EH (cell line): ENCODE results near the gene ENGASE.
"Not testable (repeated sequence)": the region's sequence is repeated elsewhere in the genome, so short reads cannot be mapped to it uniquely, and the experiment has no call there.

Source experiments
- DNase-seq: peaks from one replicate; pipeline ENCODE4 v3.0.0-alpha.2; 2015; ENCODE audit warnings: low read depth

ENGASE gene

DNA sequence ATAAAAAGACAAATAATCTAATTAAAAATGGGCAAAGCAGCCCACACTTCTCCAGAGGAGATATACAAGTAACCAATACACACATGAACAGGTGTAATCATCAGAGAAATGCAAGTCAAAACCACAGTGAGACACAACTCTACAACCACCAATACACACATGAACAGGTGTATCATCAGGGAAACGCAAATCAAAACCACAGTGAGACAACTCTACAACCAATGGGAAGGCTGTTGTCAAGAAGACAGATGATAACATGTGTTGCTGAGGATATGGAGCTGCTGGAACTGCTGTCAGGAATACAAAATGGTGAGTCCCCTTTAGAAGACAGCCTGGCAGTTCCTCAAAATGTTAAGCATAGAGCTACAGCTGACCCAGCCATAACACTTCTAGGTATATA lies 22.5 kb upstream of the ENGASE start:
- no peak for DNase-seq

DNA sequence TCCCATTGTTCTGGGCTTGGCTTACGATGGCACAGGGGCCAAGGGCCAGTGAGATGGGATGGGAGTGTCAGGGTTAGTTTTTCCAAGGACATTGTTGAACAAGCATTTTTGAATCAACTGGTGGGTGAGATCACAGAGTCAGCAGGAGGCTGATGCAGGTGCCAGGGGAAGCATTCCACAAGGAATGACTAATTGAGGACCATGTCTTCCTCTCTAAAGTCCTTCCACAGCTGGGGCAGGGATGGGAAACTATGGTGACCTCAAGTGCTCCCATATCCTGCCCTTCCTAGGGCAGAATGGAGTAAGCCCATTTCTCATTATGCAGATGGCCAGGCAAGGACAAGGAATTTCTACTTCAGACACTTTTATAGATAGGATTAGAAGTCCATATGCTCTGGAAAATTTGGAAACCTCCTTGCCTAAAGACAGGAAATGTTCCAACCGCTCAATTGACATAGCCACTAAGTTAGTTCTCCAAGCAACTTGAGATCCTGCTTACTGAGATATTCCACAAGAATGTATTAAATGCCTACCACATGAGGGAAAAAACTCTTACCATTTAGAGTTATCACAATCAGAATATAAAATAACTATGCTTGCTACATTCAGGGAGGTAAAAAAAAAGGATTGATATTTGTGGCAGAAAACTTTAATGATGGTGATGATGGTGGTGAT lies 21.2 kb upstream of the ENGASE start:
- peak; percentile 56 for DNase-seq

- DNase-seq: no peak
Measured at GRCh38 chr17:79054200-79054960, 20.2 kb upstream of the ENGASE start.

- no peak for DNase-seq
Measured at GRCh38 chr17:79055197-79055596, 19.4 kb upstream of the ENGASE start.

- DNase-seq: no peak
Measured at GRCh38 chr17:79057737-79058385, 16.8 kb upstream of the ENGASE start.

- no peak for DNase-seq
Measured at GRCh38 chr17:79062691-79063090, 11.9 kb upstream of the ENGASE start.

GRCh38 chr17:79064026-79064425 lies 10.6 kb upstream of the ENGASE start:
- DNase-seq: no peak

- DNase-seq: peak; percentile 43
Measured at GRCh38 chr17:79065105-79065670, 9.4 kb upstream of the ENGASE start.

DNA sequence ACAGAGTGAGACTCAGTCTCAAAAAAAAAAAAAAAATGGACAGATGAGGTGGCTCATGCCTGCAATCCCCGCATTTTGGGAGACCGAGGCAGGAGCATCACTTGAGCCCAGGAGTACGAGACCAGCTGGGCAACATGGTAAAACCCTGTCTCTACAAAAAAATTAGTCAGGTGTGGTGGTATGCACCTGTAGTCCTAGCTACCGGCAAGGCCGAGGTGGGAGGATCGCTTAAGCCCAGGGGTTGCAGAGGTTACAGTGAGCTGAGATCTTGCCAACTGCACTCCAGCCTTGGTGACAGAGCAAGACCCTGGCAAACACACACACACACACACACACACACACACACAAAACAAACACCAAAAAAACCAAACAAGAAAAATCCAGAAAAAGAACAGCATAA lies 7.7 kb upstream of the ENGASE start:
- DNase-seq: no peak

DNA sequence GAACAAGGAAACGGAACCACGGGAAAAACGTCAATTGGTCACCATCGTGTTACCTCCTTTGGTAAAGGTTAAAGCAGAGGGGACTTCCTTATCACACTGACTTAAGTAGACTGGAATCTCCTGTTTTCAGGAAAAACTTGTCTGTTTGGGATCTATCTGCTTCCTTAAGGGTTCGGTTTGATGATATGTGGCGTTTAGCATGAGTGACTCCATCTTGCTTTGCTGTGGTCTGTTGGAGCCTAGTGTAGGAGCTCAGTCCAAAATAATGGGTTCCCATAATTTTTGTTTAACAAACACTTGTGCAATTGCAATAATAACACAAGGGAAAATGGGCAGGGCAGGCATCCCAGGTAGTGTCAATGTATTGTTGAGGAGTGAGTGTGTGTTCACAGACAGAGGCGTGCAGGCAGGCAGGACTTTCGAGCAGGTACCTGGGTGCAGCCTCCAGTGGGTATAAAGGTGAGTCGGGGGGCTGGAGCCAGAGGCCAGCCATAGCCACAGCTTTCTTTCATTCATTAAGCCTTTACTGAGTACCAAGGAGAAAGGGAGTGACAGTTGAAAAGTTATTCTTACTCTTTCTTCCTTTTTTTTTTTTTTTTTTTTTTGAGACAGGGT lies 4.3 kb upstream of the ENGASE start:
- no peak for DNase-seq

- no peak for DNase-seq
Measured at GRCh38 chr17:79071161-79071740, 3.4 kb upstream of the ENGASE start.

DNA sequence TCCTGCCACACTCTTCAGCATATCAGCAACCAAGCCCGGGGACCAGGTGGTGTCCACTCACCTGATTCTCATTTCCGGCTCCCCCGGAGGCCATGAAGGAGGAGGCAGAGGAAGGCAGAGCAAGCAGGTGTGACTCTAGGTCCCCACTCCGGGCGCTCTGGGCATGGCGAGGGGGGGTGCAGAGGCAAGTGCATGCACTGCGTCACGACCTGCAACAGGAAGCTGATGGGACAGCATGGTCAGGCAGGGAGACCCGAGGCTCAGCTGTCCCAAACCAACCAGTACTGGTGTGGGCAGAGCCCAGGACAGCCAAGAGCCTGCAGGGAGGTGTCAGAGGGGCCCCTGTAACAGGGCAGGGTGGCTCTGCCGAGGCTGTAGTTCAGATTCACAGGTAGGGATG lies 2.1 kb upstream of the ENGASE start:
- DNase-seq: no peak

GRCh38 chr17:79073016-79073705 lies 1.5 kb upstream of the ENGASE start:
- DNase-seq: no peak

- DNase-seq: no peak
Measured at GRCh38 chr17:79073706-79074088, 927 bp upstream of the ENGASE start.

- DNase-seq: not testable (repeated sequence)
Measured at GRCh38 chr17:79074121-79074648, 439 bp upstream of the ENGASE start.

GRCh38 chr17:79075446-79075750 lies 774 bp downstream of the ENGASE start:
- peak; percentile 9 for DNase-seq

GRCh38 chr17:79075861-79076406 lies 1.3 kb downstream of the ENGASE start:
- DNase-seq: no peak

- DNase-seq: no peak
Measured at GRCh38 chr17:79077587-79077986, 3.0 kb downstream of the ENGASE start.

GRCh38 chr17:79078476-79079190 lies 4.0 kb downstream of the ENGASE start:
- no peak for DNase-seq

GRCh38 chr17:79079421-79080200 lies 5.0 kb downstream of the ENGASE start:
- no peak for DNase-seq
